NT2/D1 (cell line): Measurements from ENCODE around the gene OR51T1.
"Not testable (repeated sequence)": the region's sequence is repeated elsewhere in the genome, so short reads cannot be mapped to it uniquely, and the experiment has no call there.

Experiments
- DNase-seq: peaks from one replicate; pipeline ENCODE4 v3.0.0-alpha.2; 2011; ENCODE audit warnings: low read depth, low spot score
- H3K27me3 ChIP-seq: 2 replicates; pipeline ENCODE4 v1.6.0; 2011; ENCODE audit warnings: mild to moderate bottlenecking; ENCODE audit not compliant: insufficient read length, insufficient read depth
- H3K36me3 ChIP-seq: 2 replicates; pipeline ENCODE4 v1.6.1; 2011; ENCODE audit warnings: mild to moderate bottlenecking, low read length, mixed read lengths; ENCODE audit not compliant: insufficient read depth, insufficient read length
- H3K4me1 ChIP-seq: 2 replicates; pipeline ENCODE4 v1.5.1; 2011; ENCODE audit not compliant: insufficient read depth, insufficient read length
- H3K4me3 ChIP-seq: 2 replicates; pipeline ENCODE4 v1.5.1; 2011; ENCODE audit warnings: low read depth; ENCODE audit not compliant: insufficient read length
- H3K9ac ChIP-seq: 2 replicates; pipeline ENCODE4 v1.6.0; 2011; ENCODE audit warnings: low read depth; ENCODE audit not compliant: insufficient read length
- H3K9me3 ChIP-seq: 2 replicates; pipeline ENCODE4 v1.5.1; 2011; ENCODE audit warnings: mild to moderate bottlenecking, low read length; ENCODE audit not compliant: insufficient read depth
- SUZ12 ChIP-seq: IDR thresholded peaks from 2 replicates; pipeline ENCODE4 v1.6.1; 2011; ENCODE audit not compliant: insufficient read length, insufficient read depth; ENCODE audit errors: extremely low read depth
- YY1 ChIP-seq: IDR thresholded peaks from 2 replicates; pipeline ENCODE4 v1.6.1; 2011; ENCODE audit not compliant: insufficient read length, insufficient read depth
- ZNF274 ChIP-seq: IDR thresholded peaks from 2 replicates; pipeline ENCODE4 v1.6.1; 2011; ENCODE audit warnings: mild to moderate bottlenecking, low read depth, low read length

The OR51T1 gene, protein sequence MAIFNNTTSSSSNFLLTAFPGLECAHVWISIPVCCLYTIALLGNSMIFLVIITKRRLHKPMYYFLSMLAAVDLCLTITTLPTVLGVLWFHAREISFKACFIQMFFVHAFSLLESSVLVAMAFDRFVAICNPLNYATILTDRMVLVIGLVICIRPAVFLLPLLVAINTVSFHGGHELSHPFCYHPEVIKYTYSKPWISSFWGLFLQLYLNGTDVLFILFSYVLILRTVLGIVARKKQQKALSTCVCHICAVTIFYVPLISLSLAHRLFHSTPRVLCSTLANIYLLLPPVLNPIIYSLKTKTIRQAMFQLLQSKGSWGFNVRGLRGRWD

GRCh38 chr11:4881860-4882500 is at the start of gene OR51T1:
Gene OR51T1 (plus strand): TSS chr11:4881900. CDS start chr11:4881900, 0 bp downstream.
- no peaks in the 10 kb centered on the region for H3K36me3 ChIP-seq
- H3K9ac ChIP-seq = no peak within 1 kb of the TSS
- no peak for DNase-seq
- no peaks in the 10 kb centered on the region for H3K9me3 ChIP-seq
- no peaks in the 10 kb centered on the region for H3K4me1 ChIP-seq
- H3K27me3 ChIP-seq = no peaks in the 10 kb centered on the region
- TF ChIP-seq YY1 = no peak
- TF ChIP-seq SUZ12 = no peak
- no peak for TF ChIP-seq ZNF274
- no peak within 1 kb of the TSS for H3K4me3 ChIP-seq

DNA sequence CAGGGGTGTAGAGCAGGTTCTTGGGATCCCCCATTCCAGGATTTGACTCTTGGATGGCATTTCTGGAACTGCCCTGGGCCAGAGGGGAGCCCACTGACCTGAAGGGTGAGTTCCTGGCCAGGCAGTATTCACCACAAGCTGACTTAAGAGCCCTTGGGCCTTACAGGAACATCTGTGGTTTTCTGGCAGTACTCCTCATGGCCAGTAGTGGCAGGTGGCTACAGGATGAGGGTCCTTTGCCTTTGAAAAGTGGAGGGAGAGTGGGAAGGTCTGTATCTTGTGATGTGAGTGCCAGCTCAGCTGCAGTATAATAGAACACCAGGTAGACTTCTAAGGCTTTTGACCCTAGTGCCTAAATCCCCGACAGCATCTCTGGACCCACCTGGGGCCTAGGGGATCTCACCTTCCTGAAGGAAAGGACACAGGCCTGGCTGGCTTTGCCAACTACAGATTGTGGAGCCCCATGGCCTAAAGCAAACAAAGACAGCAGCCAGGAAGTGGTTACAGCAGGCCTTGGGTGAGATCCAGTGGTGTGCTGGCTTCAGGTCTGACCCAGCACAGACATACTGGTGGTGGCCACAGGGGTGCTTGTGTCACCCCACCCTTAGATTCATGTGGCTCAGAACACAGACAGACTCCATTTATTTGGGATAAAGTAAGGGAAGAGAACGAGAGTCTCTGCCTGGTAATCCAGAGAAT is 41.7 kb upstream of the OR51T1 start:
- Histone ChIP-seq H3K4me3 (no peak overlapping the region), H3K27me3 (no peaks in the 10 kb centered on the region), H3K36me3 (no peaks in the 10 kb centered on the region), H3K9me3 (peaks cover 13% of the 10 kb centered on the region; the same call in 1 of the 2 replicates), H3K4me1 (no peaks in the 10 kb centered on the region), H3K9ac (no peak overlapping the region)
- DNase-seq = no peak
- TF ChIP-seq ZNF274 (no peak), SUZ12 (no peak), YY1 (no peak)

DNA sequence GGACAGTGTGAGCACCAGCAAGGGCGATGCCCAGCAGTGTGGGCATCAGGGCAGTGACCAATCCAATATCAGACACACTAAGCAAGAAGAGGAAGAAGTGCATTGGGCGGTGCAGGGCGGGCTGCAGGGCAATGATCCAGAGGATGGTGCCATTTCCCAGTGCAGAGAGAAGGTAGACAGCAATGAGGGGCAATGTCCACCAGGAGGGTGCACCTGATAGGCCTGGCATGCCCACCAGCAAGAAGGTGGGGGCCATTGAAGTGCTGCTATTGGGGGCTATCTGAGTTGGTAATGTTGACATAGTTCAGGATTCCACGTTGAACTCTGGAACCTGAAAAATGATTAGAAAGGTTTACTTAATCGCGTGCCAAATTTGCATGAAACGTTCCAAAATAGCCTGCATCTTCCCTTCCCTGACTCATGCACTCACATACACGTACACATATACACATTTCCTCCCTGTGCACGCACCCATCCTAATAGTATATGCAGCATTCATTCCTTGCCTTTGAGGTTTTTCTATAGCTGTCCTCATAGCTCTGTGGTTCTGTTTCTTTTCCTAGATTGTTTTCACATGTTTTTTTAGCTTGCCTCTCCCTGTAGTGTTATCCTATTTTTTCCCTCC is 32.7 kb upstream of the OR51T1 start, which contains the start of gene OR51S1:
Gene OR51S1, minus strand, starts transcription at position 301 of the 625 bp plus-strand sequence. Its CDS starts 0 bp downstream, at position 301.
- H3K36me3 ChIP-seq = no peaks in the 10 kb centered on the region
- H3K27me3 ChIP-seq = no peaks in the 10 kb centered on the region
- TF ChIP-seq ZNF274 = no peak
- TF ChIP-seq SUZ12 = no peak
- no peak for TF ChIP-seq YY1
- DNase-seq = no peak
- no peak within 1 kb of the TSS for H3K9ac ChIP-seq
- no peaks in the 10 kb centered on the region for H3K4me1 ChIP-seq
- H3K9me3 ChIP-seq = no peaks in the 10 kb centered on the region
- H3K4me3 ChIP-seq = no peak within 1 kb of the TSS

DNA sequence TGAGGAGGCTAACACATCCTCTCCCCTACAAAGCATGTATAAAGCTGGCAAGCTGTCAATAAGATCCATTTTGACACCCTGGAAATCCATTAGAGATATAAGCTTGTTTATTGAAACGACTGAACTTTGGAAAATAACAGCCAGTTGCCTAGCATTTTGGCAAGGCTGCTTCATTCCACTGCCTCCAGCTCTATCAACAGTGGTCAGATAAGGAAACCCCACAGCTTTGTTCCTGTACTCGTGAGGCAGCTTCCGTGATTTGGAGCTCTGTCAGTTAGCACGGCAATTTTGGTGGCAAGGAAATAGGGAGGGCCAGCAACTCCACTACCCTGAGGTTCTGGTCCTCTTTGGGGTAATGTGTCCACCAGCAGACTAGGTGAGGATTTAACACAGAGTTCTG is 30.7 kb upstream of the OR51T1 start:
- no peak for TF ChIP-seq SUZ12
- no peak for TF ChIP-seq ZNF274
- TF ChIP-seq YY1 = no peak
- DNase-seq = no peak
- no peak overlapping the region for H3K9ac ChIP-seq
- no peaks in the 10 kb centered on the region for H3K27me3 ChIP-seq
- no peaks in the 10 kb centered on the region for H3K4me1 ChIP-seq
- no peaks in the 10 kb centered on the region for H3K9me3 ChIP-seq
- no peaks in the 10 kb centered on the region for H3K36me3 ChIP-seq
- no peak overlapping the region for H3K4me3 ChIP-seq

GRCh38 chr11:4854286-4854685 is 27.4 kb upstream of the OR51T1 start:
- H3K36me3 ChIP-seq, DNase-seq, H3K9ac ChIP-seq, H3K9me3 ChIP-seq, H3K4me3 ChIP-seq, H3K4me1 ChIP-seq, H3K27me3 ChIP-seq: not testable (repeated sequence)

GRCh38 chr11:4862447-4863236 is 19.1 kb upstream of the OR51T1 start:
- TF ChIP-seq SUZ12 = no peak
- no peak for TF ChIP-seq ZNF274
- TF ChIP-seq YY1 = no peak
- Histone ChIP-seq H3K27me3 (no peaks in the 10 kb centered on the region), H3K4me3 (no peak overlapping the region), H3K36me3 (no peaks in the 10 kb centered on the region), H3K9me3 (no peaks in the 10 kb centered on the region), H3K4me1 (no peaks in the 10 kb centered on the region), H3K9ac (no peak overlapping the region)
- DNase-seq = peak; percentile 81

DNA sequence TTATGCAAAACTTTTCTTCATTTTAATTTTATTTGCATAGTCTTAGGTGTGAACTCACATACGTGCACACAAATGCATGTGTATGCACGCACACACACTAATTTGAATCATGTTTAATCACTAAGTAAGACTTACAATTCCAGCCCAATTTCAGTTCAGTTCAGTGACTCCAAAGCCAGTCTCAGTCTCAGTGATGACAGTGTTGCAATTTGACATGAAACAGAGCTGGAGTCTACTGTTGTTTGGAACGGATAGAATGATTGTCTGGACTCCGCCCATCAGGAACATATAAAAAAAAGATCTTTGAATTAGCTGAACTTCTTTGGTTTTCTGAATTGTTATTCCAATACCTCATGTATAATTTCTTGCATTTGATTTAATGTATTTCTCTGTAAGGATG is 17.8 kb upstream of the OR51T1 start:
- no peaks in the 10 kb centered on the region for H3K4me1 ChIP-seq
- no peak overlapping the region for H3K9ac ChIP-seq
- H3K9me3 ChIP-seq = no peaks in the 10 kb centered on the region
- no peaks in the 10 kb centered on the region for H3K27me3 ChIP-seq
- no peak overlapping the region for H3K4me3 ChIP-seq
- TF ChIP-seq ZNF274 = no peak
- DNase-seq = no peak
- H3K36me3 ChIP-seq = no peaks in the 10 kb centered on the region
